GM13976 (cell line): ENCODE data around the gene ATXN7.
A peak's percentile ranks its signal among the peaks of the same experiment; 100 is the strongest.

Experiments
- DNase-seq: peaks from one replicate; pipeline ENCODE4 v3.0.0; 2012; ENCODE audit warnings: low spot score
- in situ Hi-C: fragments of 300-500 bp; cut with MboI; formaldehyde crosslinking; loops from one replicate; pipeline ENCODE4 v1.12.0; 2022; ENCODE audit warnings: low sequenced_read_pairs, mixed read lengths, inconsistent platforms; ENCODE audit not compliant: unreplicated experiment
- TF ChIP-seq, protein P1 (sequence below): IDR thresholded peaks from 2 replicates; pipeline ENCODE4 v1.5.1; 2012; ENCODE audit warnings: borderline replicate concordance, mild to moderate bottlenecking; ENCODE audit not compliant: insufficient read depth; ENCODE audit errors: extremely low read depth, missing control alignments, control extremely low read depth

Gene ATXN7

DNA sequence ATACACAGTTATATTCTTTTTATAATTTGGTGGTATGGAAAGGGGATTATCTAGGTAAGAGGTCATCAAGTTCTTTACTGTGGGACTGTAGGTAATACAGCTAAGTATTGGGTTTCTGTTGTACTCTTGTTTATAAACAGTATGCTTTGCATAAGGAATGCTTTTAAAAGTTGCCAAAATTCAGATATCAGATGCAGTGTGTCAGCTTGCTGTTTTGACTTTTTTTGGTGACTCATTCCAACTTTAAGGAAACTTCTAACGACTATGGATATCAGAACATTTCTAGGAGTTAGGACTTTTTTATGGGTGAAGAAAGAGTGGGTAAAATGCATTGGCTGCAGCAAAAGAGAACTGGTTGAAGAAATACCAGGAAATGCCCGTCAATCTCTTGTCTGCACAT is 45.8 kb downstream of the ATXN7 start:
- DNase-seq: no peak
- in situ Hi-C loops: no loop called here
- TF ChIP-seq, protein P1, sequence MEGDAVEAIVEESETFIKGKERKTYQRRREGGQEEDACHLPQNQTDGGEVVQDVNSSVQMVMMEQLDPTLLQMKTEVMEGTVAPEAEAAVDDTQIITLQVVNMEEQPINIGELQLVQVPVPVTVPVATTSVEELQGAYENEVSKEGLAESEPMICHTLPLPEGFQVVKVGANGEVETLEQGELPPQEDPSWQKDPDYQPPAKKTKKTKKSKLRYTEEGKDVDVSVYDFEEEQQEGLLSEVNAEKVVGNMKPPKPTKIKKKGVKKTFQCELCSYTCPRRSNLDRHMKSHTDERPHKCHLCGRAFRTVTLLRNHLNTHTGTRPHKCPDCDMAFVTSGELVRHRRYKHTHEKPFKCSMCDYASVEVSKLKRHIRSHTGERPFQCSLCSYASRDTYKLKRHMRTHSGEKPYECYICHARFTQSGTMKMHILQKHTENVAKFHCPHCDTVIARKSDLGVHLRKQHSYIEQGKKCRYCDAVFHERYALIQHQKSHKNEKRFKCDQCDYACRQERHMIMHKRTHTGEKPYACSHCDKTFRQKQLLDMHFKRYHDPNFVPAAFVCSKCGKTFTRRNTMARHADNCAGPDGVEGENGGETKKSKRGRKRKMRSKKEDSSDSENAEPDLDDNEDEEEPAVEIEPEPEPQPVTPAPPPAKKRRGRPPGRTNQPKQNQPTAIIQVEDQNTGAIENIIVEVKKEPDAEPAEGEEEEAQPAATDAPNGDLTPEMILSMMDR: no peak

DNA sequence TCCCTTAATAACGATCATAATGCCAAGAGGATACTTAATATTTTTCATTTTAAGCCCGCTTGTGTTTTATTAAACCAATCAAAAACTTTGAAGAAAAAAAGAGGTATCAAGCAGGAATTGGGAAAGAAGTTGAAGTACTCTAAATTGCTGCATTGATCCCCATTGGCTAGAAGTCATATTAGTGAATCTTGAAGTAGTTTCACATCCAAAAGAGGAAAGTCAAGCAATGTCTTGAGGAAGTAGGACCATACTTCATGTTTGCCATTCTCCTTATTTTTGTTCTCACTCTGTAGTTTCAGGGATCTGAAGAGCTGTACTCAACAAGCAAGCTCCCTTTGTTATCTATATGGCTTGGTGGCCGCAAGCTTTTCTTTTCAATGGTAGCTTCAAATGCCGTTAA is 46.3 kb downstream of the ATXN7 start:
- TF ChIP-seq, protein P1: no peak
- no peak for DNase-seq
- in situ Hi-C loops: no loop called here

DNA sequence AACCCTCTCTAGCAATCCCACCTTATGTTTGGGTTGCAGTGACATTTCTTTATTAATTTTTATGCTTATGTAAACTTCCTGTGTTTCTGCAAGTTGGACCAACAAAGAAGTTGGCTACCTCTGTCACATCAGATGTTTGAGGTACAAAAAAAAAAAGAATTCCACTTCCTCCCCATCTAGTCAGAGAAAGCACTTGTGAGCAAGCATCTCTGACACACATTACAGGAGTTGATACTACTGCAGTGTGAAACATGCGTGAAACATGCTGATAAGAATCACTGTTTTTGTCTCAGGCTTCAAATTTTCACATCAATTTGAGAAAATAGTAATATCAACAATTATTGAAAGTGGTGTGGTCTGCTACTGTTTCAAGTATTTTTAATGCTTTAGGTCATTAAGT is 47.2 kb downstream of the ATXN7 start:
- TF ChIP-seq, protein P1: no peak
- in situ Hi-C loops: no loop called here
- peak; percentile 38 for DNase-seq

DNA sequence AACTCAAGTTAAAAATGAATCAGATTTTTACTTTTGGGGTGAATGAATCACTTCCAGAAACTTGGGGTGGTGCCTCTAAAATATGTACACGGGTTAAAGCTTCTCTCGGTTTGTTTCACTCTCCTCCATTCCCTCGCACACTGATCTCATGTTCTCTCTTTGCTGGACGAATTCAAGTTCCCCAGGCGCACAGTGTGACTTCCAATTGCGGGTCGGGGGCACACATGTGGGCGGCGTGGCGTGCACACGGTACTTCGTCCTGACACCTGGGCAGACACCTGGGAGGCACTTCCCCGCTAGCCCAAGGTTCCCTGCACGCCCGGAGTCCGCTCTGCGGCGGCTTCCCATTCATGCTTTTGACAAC is 47.8 kb downstream of the ATXN7 start:
- in situ Hi-C loops: no loop called here
- TF ChIP-seq, protein P1: no peak
- DNase-seq: peak; percentile 47

DNA sequence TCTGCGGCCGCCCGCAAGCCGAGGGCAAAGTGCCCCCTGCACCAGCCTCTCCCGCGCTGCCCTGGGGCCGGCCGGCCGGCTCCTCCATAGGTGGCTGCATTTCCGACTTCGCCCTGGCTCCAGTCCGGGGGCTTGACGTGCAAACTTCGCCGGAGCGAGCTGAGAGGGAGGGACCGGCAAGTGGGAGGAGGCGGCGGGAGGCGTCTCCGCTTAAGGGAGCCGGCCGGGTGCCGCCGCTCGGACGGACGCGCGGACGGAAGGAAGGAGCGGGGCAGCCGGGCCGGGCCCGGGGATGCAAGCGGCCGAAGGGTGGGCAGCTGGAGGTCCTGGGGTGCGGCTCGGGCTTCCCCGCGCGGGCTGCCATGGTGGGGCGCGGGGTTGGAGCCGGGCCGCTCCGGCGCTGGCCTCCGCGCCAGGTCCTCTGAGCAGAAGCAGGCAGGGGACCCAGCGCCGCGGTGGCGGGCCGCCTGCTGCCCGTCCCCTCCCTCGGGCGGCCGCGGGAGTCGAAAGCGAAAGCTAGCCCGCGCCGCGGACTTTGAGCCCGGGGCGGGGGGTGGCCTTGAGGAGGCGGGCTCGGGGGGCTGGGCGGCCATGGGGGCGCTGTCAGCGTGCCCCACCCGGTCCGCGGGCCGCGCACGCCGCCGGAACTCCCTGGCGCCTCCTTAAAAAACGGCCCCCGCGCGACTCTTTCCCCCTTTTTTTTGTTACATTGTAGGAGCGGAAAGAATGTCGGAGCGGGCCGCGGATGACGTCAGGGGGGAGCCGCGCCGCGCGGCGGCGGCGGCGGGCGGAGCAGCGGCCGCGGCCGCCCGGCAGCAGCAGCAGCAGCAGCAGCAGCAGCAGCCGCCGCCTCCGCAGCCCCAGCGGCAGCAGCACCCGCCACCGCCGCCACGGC is 48.5 kb downstream of the ATXN7 start, which contains the start of gene SCAANT1:
TSS of gene SCAANT1 (minus strand) at position 511 of the 895 bp plus-strand sequence.
- DNase-seq: peak; percentile 89
- in situ Hi-C loops: no loop called here
- TF ChIP-seq, protein P1: no peak

DNA sequence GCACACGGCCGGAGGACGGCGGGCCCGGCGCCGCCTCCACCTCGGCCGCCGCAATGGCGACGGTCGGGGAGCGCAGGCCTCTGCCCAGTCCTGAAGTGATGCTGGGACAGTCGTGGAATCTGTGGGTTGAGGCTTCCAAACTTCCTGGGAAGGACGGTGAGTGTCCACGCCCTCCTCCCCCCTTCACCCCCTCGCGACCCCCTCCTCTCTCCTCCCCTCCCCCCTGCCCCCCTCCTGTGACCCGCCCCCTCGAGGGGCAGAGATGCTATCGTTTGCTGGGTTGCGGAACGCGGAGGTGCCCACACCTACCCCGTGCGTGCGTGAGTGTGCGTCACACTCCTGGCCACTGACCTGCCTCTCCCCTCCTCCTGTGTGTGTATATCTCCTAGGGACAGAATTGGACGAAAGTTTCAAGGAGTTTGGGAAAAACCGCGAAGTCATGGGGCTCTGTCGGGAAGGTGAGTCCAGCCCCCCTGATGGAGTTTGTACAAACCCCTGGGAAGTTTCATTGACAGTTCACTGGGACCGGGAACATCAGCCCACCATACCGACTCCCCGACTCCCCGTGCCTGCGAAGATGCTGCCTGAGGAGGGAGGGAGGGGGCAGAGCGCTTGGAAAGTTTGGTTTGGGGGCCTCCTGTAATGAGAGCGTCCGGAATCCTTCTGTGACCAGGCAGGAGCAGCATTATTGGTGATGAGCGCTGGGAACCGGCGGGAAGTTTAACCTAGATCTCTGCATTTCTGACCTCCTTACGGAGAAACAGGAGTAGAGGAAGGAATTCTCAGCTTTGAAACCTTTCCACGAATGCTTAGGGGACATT is 49.3 kb downstream of the ATXN7 start:
- TF ChIP-seq, protein P1: no peak
- DNase-seq: peak; percentile 53

More for the DNA sequence above, 49.3 kb downstream of the ATXN7 start:
- in situ Hi-C loops: no loop called here
